ENCODE measurements around the gene FAM3B.

The FAM3B gene

DNA sequence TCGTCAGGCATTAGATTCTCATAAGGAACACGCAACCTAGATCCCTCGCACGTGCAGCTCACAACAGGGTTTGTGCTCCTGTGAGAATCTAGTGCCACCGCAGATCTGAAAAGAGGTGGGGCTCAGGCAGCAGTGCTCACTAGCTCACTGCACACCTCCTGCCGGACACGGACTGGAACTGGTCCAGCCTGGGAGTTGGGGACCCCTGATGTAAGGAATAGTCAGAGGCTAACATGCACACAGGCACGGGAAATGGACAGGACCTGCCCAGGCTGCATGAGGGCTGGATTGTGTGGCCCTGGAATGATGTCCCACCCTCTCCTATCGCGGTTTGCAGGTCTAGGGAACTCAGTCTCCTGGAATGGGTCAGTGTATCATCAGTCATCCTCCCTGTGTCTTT, 86.2 kb downstream of the FAM3B start:
- TF ChIP-seq, protein P1, sequence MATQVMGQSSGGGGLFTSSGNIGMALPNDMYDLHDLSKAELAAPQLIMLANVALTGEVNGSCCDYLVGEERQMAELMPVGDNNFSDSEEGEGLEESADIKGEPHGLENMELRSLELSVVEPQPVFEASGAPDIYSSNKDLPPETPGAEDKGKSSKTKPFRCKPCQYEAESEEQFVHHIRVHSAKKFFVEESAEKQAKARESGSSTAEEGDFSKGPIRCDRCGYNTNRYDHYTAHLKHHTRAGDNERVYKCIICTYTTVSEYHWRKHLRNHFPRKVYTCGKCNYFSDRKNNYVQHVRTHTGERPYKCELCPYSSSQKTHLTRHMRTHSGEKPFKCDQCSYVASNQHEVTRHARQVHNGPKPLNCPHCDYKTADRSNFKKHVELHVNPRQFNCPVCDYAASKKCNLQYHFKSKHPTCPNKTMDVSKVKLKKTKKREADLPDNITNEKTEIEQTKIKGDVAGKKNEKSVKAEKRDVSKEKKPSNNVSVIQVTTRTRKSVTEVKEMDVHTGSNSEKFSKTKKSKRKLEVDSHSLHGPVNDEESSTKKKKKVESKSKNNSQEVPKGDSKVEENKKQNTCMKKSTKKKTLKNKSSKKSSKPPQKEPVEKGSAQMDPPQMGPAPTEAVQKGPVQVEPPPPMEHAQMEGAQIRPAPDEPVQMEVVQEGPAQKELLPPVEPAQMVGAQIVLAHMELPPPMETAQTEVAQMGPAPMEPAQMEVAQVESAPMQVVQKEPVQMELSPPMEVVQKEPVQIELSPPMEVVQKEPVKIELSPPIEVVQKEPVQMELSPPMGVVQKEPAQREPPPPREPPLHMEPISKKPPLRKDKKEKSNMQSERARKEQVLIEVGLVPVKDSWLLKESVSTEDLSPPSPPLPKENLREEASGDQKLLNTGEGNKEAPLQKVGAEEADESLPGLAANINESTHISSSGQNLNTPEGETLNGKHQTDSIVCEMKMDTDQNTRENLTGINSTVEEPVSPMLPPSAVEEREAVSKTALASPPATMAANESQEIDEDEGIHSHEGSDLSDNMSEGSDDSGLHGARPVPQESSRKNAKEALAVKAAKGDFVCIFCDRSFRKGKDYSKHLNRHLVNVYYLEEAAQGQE (IDR thresholded peaks at IDR 0.05; ENCODE audit: low read depth), result no peak
- TF ChIP-seq, protein P2, sequence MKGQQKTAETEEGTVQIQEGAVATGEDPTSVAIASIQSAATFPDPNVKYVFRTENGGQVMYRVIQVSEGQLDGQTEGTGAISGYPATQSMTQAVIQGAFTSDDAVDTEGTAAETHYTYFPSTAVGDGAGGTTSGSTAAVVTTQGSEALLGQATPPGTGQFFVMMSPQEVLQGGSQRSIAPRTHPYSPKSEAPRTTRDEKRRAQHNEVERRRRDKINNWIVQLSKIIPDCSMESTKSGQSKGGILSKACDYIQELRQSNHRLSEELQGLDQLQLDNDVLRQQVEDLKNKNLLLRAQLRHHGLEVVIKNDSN (IDR thresholded peaks at IDR 0.05), result no peak
- TF ChIP-seq CEBPB (IDR thresholded peaks at IDR 0.05), result no peak
- TF ChIP-seq YY1 (IDR thresholded peaks at IDR 0.05; ENCODE audit: low read depth), result no peak

DNA sequence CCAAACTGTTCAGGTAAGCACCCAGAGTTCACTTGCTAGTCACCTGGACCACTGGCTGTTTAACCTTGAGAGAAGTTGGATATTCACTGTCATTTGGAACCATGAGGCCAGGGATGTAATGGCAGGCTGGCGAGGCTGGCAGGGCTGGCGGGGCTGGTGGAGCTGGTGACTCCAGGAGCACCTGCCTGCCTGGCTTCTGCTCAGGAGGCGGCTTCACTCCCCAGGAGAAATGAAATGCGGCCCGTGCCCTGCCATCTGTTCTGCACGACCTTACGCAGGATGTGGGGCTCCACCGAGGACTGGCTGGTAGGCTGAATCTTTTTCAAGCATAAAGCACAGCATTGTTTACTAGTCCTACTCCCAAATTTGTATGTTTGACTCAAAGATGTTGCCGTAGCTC, 86.7 kb downstream of the FAM3B start:
- no peak for TF ChIP-seq TCF12 (IDR thresholded peaks at IDR 0.05; ENCODE audit: low read depth)
- TF ChIP-seq, protein P1 (IDR thresholded peaks at IDR 0.05; ENCODE audit: low read depth), result no peak
- TF ChIP-seq ZBTB7A (IDR thresholded peaks at IDR 0.05; ENCODE audit: low read depth), result no peak
- TF ChIP-seq YY1 (IDR thresholded peaks at IDR 0.05; ENCODE audit: low read depth), result no peak
- TF ChIP-seq CREB1 (IDR thresholded peaks at IDR 0.05; ENCODE audit: low read depth), result no peak
- TF ChIP-seq, protein P3, sequence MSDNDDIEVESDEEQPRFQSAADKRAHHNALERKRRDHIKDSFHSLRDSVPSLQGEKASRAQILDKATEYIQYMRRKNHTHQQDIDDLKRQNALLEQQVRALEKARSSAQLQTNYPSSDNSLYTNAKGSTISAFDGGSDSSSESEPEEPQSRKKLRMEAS (IDR thresholded peaks at IDR 0.05), result no peak
- TF ChIP-seq TAF1 (IDR thresholded peaks at IDR 0.05; ENCODE audit: low read depth), result no peak
- TF ChIP-seq, protein P2 (IDR thresholded peaks at IDR 0.05), result no peak
- TF ChIP-seq FOXM1 (IDR thresholded peaks at IDR 0.05; ENCODE audit: borderline replicate concordance, low read depth), result no peak
- no peak for TF ChIP-seq CEBPB (IDR thresholded peaks at IDR 0.05)
- TF ChIP-seq TEAD4 (IDR thresholded peaks at IDR 0.05), result no peak
- no peak for TF ChIP-seq EGR1 (IDR thresholded peaks at IDR 0.05)
- TF ChIP-seq RAD21 (IDR thresholded peaks at IDR 0.05; ENCODE audit: low read depth), result no peak
- TF ChIP-seq EP300 (IDR thresholded peaks at IDR 0.05; ENCODE audit: borderline replicate concordance), result no peak
- no peak for TF ChIP-seq NFIC (IDR thresholded peaks at IDR 0.05)

DNA sequence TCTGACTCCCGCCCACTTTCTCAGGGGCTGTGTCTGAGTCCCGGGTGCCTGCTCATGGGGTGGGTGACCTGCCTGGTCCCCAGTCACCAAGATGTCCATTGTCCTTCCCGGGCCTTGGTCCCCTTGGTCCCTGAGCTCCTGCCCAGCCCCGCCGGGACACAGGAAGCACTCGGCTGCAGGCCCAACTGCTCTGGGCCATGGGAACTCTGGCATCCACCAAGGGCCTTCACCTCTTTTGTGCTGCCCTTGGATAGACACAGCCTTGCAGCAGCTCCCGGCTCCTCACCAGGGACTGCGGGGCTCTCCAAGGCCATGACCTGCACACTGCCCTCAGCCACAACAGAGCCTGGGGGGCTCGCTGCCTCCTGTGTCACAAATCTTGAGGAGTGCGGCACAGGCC, 87.4 kb downstream of the FAM3B start:
- TF ChIP-seq, protein P3 (IDR thresholded peaks at IDR 0.05), result no peak
- TF ChIP-seq FOXM1 (IDR thresholded peaks at IDR 0.05; ENCODE audit: borderline replicate concordance, low read depth) (no peak), TEAD4 (IDR thresholded peaks at IDR 0.05) (no peak), EGR1 (IDR thresholded peaks at IDR 0.05) (no peak), EP300 (IDR thresholded peaks at IDR 0.05; ENCODE audit: borderline replicate concordance) (no peak), CEBPB (IDR thresholded peaks at IDR 0.05) (no peak), NFIC (IDR thresholded peaks at IDR 0.05) (no peak), RAD21 (IDR thresholded peaks at IDR 0.05; ENCODE audit: low read depth) (no peak), YY1 (IDR thresholded peaks at IDR 0.05; ENCODE audit: low read depth) (no peak), TAF1 (IDR thresholded peaks at IDR 0.05; ENCODE audit: low read depth) (no peak), ZBTB7A (IDR thresholded peaks at IDR 0.05; ENCODE audit: low read depth) (no peak), CREB1 (IDR thresholded peaks at IDR 0.05; ENCODE audit: low read depth) (no peak), TCF12 (IDR thresholded peaks at IDR 0.05; ENCODE audit: low read depth) (no peak)
- TF ChIP-seq, protein P1 (IDR thresholded peaks at IDR 0.05; ENCODE audit: low read depth), result no peak

DNA sequence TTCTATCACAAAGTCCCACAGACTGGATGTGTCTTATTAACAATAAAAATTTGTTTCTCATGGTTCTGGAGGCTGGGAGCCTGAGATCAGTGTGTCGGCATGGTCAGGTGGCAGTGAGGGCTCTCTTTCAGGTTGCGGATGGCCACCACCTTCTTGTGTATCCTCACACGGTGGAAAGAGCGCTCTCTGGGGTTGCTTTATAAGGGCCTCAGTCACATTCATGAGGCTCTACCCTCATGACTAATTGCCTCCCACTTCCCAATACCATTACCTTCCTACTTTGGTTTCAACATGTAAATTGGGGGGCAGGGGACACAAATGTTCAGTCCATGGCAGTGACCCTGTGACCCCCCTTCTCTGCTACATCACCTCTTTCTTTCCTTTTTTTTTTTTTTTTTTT, 88.7 kb downstream of the FAM3B start:
- TF ChIP-seq TAF1 (IDR thresholded peaks at IDR 0.05; ENCODE audit: low read depth), result no peak
- TF ChIP-seq EGR1 (IDR thresholded peaks at IDR 0.05), result no peak
- TF ChIP-seq TEAD4 (IDR thresholded peaks at IDR 0.05), result no peak
- no peak for TF ChIP-seq FOXM1 (IDR thresholded peaks at IDR 0.05; ENCODE audit: borderline replicate concordance, low read depth)
- no peak for TF ChIP-seq TCF12 (IDR thresholded peaks at IDR 0.05; ENCODE audit: low read depth)
- TF ChIP-seq, protein P1 (IDR thresholded peaks at IDR 0.05; ENCODE audit: low read depth), result no peak
- no peak for TF ChIP-seq EP300 (IDR thresholded peaks at IDR 0.05; ENCODE audit: borderline replicate concordance)
